Dermis blood vessel endothelial cell (primary cell): ENCODE data around the gene MDGA2. TPM values are rescaled to one million over a fixed set of nuclear protein-coding genes. Genes with fewer than 3 reads are reported as not detected.
"Not testable (repeated sequence)": the region's sequence is repeated elsewhere in the genome, so short reads cannot be mapped to it uniquely, and the experiment has no call there.

Experiments used
- DNase-seq: peaks from one replicate; pipeline ENCODE4 v3.0.0; 2010
- total RNA-seq: library from RNA; depleted of rRNA; stranded (reverse); fragments of >200 nt; gene quantifications from 2 replicates; pipeline ENCODE4 v1.2.3, GENCODE V29; 2014

Gene MDGA2
- total RNA-seq, 1 donor from 2014 or later = not detected

- DNase-seq = no peak
These were observed 352.7 kb downstream of the MDGA2 start for GRCh38 chr14:47322751-47323150.

GRCh38 chr14:47302121-47302520, 373.3 kb downstream of the MDGA2 start:
- no peak for DNase-seq

GRCh38 chr14:47300796-47301195, 374.6 kb downstream of the MDGA2 start:
- DNase-seq = no peak

- no peak for DNase-seq
These were observed 378.0 kb downstream of the MDGA2 start for GRCh38 chr14:47297374-47297773.

GRCh38 chr14:47284283-47284682, 391.1 kb downstream of the MDGA2 start:
- no peak for DNase-seq

GRCh38 chr14:47281761-47282160, 393.6 kb downstream of the MDGA2 start:
- not testable (repeated sequence) for DNase-seq

GRCh38 chr14:47278233-47278842, 397.1 kb downstream of the MDGA2 start:
- no peak for DNase-seq

- no peak for DNase-seq
These were observed 397.7 kb downstream of the MDGA2 start for GRCh38 chr14:47277703-47278102.

- DNase-seq = no peak
These were observed 398.5 kb downstream of the MDGA2 start for GRCh38 chr14:47276931-47277330.

GRCh38 chr14:47273939-47274338, 401.5 kb downstream of the MDGA2 start:
- DNase-seq = no peak

- no peak for DNase-seq
These were observed 404.7 kb downstream of the MDGA2 start for GRCh38 chr14:47270715-47271114.

GRCh38 chr14:47269756-47270492, 405.5 kb downstream of the MDGA2 start:
- no peak for DNase-seq

GRCh38 chr14:47264842-47265241, 410.6 kb downstream of the MDGA2 start:
- no peak for DNase-seq

- DNase-seq = no peak
These were observed 412.6 kb downstream of the MDGA2 start for GRCh38 chr14:47262801-47263200.

- no peak for DNase-seq
These were observed 414.1 kb downstream of the MDGA2 start for GRCh38 chr14:47261350-47261749.

- no peak for DNase-seq
These were observed 415.6 kb downstream of the MDGA2 start for GRCh38 chr14:47259796-47260195.

- DNase-seq = no peak
These were observed 418.4 kb downstream of the MDGA2 start for GRCh38 chr14:47257013-47257412.

GRCh38 chr14:47252802-47253201, 422.6 kb downstream of the MDGA2 start:
- DNase-seq = no peak

- no peak for DNase-seq
These were observed 429.0 kb downstream of the MDGA2 start for GRCh38 chr14:47246367-47246766.

GRCh38 chr14:47242579-47242978, 432.8 kb downstream of the MDGA2 start:
- DNase-seq = not testable (repeated sequence)

- DNase-seq = no peak
These were observed 434.5 kb downstream of the MDGA2 start for GRCh38 chr14:47240748-47241437.

- no peak for DNase-seq
These were observed 439.8 kb downstream of the MDGA2 start for GRCh38 chr14:47235619-47236018.

- DNase-seq = no peak
These were observed 448.4 kb downstream of the MDGA2 start for GRCh38 chr14:47226877-47227520.
